Measurements from ENCODE around the gene AIG1.

The AIG1 gene

DNA sequence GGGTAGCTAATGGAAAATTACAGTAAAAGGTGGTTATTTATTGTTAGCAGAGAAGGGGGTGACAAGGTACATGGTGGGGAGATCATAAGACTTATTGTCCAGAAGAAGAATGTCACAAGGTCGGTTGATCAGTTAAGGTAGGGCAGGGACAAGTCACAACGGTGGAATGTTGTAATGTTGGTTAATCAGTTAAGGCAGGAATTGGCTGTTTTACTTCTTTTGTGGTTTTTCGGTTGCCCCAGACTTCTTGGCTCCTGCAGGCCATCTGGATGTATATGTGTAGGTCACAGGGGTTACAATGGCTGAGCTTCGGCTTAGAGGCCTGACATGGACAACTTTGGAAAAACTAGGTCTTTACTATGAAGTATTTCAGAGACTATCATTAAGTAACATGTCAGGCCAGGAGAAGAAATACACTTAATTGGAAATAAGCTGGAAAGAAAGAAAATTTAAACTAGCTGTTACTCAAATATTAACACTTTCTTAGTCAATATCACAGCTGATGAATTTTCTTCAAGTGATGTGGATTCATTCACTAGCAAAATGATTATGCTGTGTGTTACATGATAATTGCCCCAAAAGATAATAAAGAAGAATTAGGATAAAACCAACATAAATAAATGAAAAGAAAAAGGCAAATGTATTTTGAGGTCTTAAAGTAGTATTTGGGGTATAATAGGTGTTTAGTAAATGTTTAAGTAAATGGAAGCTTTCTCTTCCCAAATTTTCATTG lies 4.4 kb downstream of the AIG1 start:
- TF ChIP-seq NFRKB (IDR thresholded peaks at IDR 0.05) (no peak), ARNT (IDR thresholded peaks at IDR 0.05) (no peak), CTBP1 (IDR thresholded peaks at IDR 0.05; ENCODE audit: borderline replicate concordance) (no peak), ZNF384 (IDR thresholded peaks at IDR 0.05) (no peak), HDGF (IDR thresholded peaks at IDR 0.05; ENCODE audit: borderline replicate concordance) (no peak), LEF1 (IDR thresholded peaks at IDR 0.05; ENCODE audit: borderline replicate concordance) (no peak), FOXA1 (IDR thresholded peaks at IDR 0.05) (no peak), BHLHE40 (IDR thresholded peaks at IDR 0.05; ENCODE audit: borderline replicate concordance) (no peak), TARDBP (IDR thresholded peaks at IDR 0.05) (no peak), FOXM1 (IDR thresholded peaks at IDR 0.05; ENCODE audit: borderline replicate concordance) (no peak), ELF4 (IDR thresholded peaks at IDR 0.05) (no peak), SP1 (IDR thresholded peaks at IDR 0.05) (no peak)
- TF ChIP-seq, protein P1, sequence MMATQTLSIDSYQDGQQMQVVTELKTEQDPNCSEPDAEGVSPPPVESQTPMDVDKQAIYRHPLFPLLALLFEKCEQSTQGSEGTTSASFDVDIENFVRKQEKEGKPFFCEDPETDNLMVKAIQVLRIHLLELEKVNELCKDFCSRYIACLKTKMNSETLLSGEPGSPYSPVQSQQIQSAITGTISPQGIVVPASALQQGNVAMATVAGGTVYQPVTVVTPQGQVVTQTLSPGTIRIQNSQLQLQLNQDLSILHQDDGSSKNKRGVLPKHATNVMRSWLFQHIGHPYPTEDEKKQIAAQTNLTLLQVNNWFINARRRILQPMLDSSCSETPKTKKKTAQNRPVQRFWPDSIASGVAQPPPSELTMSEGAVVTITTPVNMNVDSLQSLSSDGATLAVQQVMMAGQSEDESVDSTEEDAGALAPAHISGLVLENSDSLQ (IDR thresholded peaks at IDR 0.05) = no peak
- POLR2A ChIA-PET = no interaction called here
- CTCF ChIA-PET = interaction anchor here (1.1 kb wide), 1 partner anchor 38 kb away, joined by 3 read pairs; no protein-coding TSS in a partner anchor
- DNase-seq (ENCODE audit: extremely low spot score) = no peak

DNA sequence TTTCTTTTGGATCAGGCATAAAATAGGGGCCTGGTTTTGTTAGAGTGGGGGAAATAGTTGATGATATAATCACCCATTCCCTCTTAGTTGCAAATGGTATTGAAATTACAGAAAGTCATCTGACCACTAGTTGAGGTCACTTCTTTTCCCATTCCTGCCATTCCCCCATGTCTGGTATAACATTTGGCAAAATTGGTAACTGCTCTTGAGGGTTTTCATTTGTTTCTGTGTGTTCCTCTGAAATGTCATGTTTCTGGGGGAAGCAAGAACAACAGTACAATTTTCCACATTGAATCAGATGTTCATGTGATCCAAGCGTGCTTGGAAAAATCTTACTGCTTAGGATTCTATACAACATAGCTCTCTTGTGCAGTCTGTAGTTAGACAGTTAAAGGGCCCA lies 7.3 kb downstream of the AIG1 start:
- TF ChIP-seq, protein P1 (IDR thresholded peaks at IDR 0.05) = no peak
- TF ChIP-seq ZNF384 (IDR thresholded peaks at IDR 0.05) (no peak), HDGF (IDR thresholded peaks at IDR 0.05; ENCODE audit: borderline replicate concordance) (no peak)
- DNase-seq (ENCODE audit: extremely low spot score) = no peak

DNA sequence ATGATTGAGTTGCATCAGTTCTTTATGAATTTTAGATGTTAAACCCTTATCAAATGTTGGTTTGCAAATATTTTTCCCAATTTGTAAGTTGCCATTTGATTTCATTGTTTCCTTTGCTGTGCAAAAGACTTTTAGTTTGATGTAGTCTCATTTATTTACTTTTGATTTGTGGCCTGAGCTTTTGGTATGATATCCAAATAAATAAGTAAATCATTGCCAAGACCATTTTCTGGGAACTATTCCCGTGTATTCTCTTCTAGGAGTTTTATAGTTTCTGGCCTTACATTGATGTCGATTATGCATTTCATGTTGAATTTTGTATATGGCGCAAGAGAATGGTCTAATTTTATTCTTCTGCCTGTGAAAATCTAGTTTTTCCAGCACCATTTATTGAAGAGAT lies 13.4 kb downstream of the AIG1 start:
- DNase-seq (ENCODE audit: extremely low spot score) = no peak
- no peak for TF ChIP-seq L3MBTL2 (conservative IDR thresholded peaks at IDR 0.05)
- TF ChIP-seq SP1 (IDR thresholded peaks at IDR 0.05) = no peak
- TF ChIP-seq, protein P1 (IDR thresholded peaks at IDR 0.05) = no peak
- no peak for TF ChIP-seq LEF1 (IDR thresholded peaks at IDR 0.05; ENCODE audit: borderline replicate concordance)
- no peak for TF ChIP-seq ELF4 (IDR thresholded peaks at IDR 0.05)
- no peak for TF ChIP-seq BHLHE40 (IDR thresholded peaks at IDR 0.05; ENCODE audit: borderline replicate concordance)
- no peak for TF ChIP-seq ARNT (IDR thresholded peaks at IDR 0.05)
- no peak for TF ChIP-seq CTBP1 (IDR thresholded peaks at IDR 0.05; ENCODE audit: borderline replicate concordance)
- no peak for TF ChIP-seq FOXK2 (IDR thresholded peaks at IDR 0.05)
- no peak for TF ChIP-seq FOXM1 (IDR thresholded peaks at IDR 0.05; ENCODE audit: borderline replicate concordance)
- no peak for TF ChIP-seq HDGF (IDR thresholded peaks at IDR 0.05; ENCODE audit: borderline replicate concordance)
- TF ChIP-seq ZNF384 (IDR thresholded peaks at IDR 0.05) = no peak
- TF ChIP-seq FOXA1 (IDR thresholded peaks at IDR 0.05) = no peak
- no peak for TF ChIP-seq TARDBP (IDR thresholded peaks at IDR 0.05)
- TF ChIP-seq NFRKB (IDR thresholded peaks at IDR 0.05) = no peak
- TF ChIP-seq SUZ12 (IDR thresholded peaks at IDR 0.05) = no peak
- ChIA-PET CTCF (no interaction called here), POLR2A (no interaction called here)

More for the DNA sequence above, 7.3 kb downstream of the AIG1 start:
- ChIA-PET CTCF (no interaction called here), POLR2A (no interaction called here)

DNA sequence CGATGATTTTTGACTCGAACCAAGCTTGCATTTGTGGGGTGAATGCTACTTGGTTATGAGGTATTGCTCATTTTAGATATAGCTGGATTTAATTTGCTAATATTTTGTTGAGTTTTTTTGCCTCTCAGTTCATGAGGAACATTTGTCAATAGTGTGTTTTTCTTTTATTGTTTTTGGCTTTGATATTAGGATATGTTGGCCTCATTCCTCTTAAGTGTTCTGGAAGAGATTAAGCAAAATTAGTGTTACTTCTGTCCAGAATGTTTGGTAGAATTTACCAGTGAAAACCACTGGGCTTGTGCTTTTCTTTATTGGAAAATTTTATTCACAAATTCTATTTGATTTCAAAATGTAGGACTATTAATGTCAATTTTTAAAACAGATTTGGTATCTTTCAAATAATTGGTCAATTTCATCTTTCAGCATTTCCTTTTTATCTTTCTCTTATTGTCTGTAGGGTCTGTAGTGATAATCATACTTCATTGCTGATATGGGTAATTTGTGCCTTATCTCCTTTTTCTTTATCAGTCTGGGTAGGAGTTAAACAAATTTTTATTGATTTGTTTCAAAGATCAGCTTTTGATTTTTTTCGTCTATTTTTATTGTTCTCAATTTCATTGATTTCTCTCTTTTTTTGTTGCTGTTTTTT lies 14.1 kb downstream of the AIG1 start:
- ChIA-PET CTCF (no interaction called here), POLR2A (no interaction called here)
- TF ChIP-seq ARNT (IDR thresholded peaks at IDR 0.05) = no peak
- no peak for TF ChIP-seq NFRKB (IDR thresholded peaks at IDR 0.05)
- TF ChIP-seq LEF1 (IDR thresholded peaks at IDR 0.05; ENCODE audit: borderline replicate concordance) = no peak
- no peak for TF ChIP-seq FOXA1 (IDR thresholded peaks at IDR 0.05)
- no peak for TF ChIP-seq FOXM1 (IDR thresholded peaks at IDR 0.05; ENCODE audit: borderline replicate concordance)
- TF ChIP-seq CTBP1 (IDR thresholded peaks at IDR 0.05; ENCODE audit: borderline replicate concordance) = no peak
- no peak for TF ChIP-seq ZNF384 (IDR thresholded peaks at IDR 0.05)
- no peak for TF ChIP-seq FOXK2 (IDR thresholded peaks at IDR 0.05)
- no peak for TF ChIP-seq SP1 (IDR thresholded peaks at IDR 0.05)
- no peak for TF ChIP-seq TARDBP (IDR thresholded peaks at IDR 0.05)
- TF ChIP-seq L3MBTL2 (conservative IDR thresholded peaks at IDR 0.05) = no peak
- no peak for TF ChIP-seq SUZ12 (IDR thresholded peaks at IDR 0.05)
- TF ChIP-seq, protein P1 (IDR thresholded peaks at IDR 0.05) = no peak
- TF ChIP-seq HDGF (IDR thresholded peaks at IDR 0.05; ENCODE audit: borderline replicate concordance) = no peak
- no peak for TF ChIP-seq BHLHE40 (IDR thresholded peaks at IDR 0.05; ENCODE audit: borderline replicate concordance)
- no peak for TF ChIP-seq ELF4 (IDR thresholded peaks at IDR 0.05)
- no peak for DNase-seq (ENCODE audit: extremely low spot score)

DNA sequence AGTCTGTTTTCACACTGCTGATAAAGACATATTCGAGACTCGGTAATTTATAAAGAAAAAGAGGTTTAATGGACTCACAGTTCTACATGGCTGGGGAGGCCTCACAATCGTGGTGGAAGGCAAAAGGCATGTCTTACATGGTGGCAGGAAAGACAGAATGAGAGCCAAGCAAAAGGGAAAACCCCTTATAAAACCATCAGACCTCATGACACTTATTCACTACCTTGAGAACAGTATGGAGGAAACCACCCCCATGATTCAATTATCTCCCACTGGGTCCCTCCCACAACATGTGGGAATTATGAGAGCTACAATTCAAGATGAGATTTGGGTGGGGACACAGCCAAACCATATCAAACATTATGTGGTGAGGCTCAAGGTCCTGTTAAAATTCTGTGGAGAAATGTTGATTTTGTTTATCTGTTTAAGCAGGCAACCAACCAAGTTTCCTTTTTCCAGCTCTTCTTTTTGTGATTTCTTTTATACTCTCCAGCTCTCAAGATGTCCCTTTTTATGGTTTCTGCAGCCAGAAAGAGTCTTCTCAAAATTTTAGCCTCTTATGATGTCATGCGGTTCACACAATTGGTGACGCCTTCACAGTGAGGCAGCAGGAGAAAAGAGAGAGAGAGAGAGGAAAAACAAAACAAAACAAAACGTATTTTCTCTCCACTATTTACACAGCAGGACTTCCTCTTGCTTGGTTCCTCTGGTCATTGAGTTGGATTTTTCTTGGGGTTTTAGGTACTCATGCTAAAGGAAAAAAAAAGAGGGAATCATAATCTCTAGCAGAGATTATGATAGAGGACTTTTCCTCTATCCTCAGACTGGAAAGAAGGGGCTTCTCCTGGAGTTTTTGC lies 18.0 kb downstream of the AIG1 start:
- ChIA-PET POLR2A (no interaction called here), CTCF (no interaction called here)
- TF ChIP-seq BHLHE40 (IDR thresholded peaks at IDR 0.05; ENCODE audit: borderline replicate concordance) (no peak), LEF1 (IDR thresholded peaks at IDR 0.05; ENCODE audit: borderline replicate concordance) (no peak), FOXK2 (IDR thresholded peaks at IDR 0.05) (no peak), L3MBTL2 (conservative IDR thresholded peaks at IDR 0.05) (no peak), ELF4 (IDR thresholded peaks at IDR 0.05) (no peak), TARDBP (IDR thresholded peaks at IDR 0.05) (no peak), ZNF384 (IDR thresholded peaks at IDR 0.05) (no peak), NFRKB (IDR thresholded peaks at IDR 0.05) (no peak), FOXM1 (IDR thresholded peaks at IDR 0.05; ENCODE audit: borderline replicate concordance) (no peak), FOXA1 (IDR thresholded peaks at IDR 0.05) (no peak), ARNT (IDR thresholded peaks at IDR 0.05) (no peak), HDGF (IDR thresholded peaks at IDR 0.05; ENCODE audit: borderline replicate concordance) (no peak), CTBP1 (IDR thresholded peaks at IDR 0.05; ENCODE audit: borderline replicate concordance) (no peak), SP1 (IDR thresholded peaks at IDR 0.05) (no peak), SUZ12 (IDR thresholded peaks at IDR 0.05) (no peak)
- TF ChIP-seq, protein P1 (IDR thresholded peaks at IDR 0.05) = no peak
- DNase-seq (ENCODE audit: extremely low spot score) = no peak
